Colonic mucosa (tissue), 4 donors: Measurements from ENCODE around the gene CLINT1. TPM values are rescaled to one million over a fixed set of nuclear protein-coding genes. Genes with fewer than 3 reads are reported as not detected.
A peak's percentile ranks its signal among the peaks of the same experiment; 100 is the strongest.

Experiments used
- DNase-seq: peaks from one replicate; pipeline ENCODE4 v3.0.0-alpha.2; 2020
- H3K27ac ChIP-seq: fragments of 200-600 bp; one replicate; pipeline ENCODE4 v1.8.0; 2021
- H3K27me3 ChIP-seq: fragments of 200-600 bp; one replicate; pipeline ENCODE4 v1.8.0; 2021
- H3K36me3 ChIP-seq: fragments of 200-600 bp; one replicate; pipeline ENCODE4 v1.8.0; 2021
- H3K4me1 ChIP-seq: fragments of 200-600 bp; one replicate; pipeline ENCODE4 v1.8.0; 2021; ENCODE audit warnings: mild to moderate bottlenecking
- H3K4me3 ChIP-seq: fragments of 200-600 bp; one replicate; pipeline ENCODE4 v1.8.0; 2021
- H3K9ac ChIP-seq, 2 donors: one replicate each; pipeline ENCODE4 v1.7.0; 2013; ENCODE audit warnings: control low read depth in 2 of 2, low read depth in 2 of 2, low read length in 2 of 2
- H3K9me3 ChIP-seq: fragments of 200-600 bp; one replicate; pipeline ENCODE4 v1.8.0; 2021
- intact Hi-C: fragments of 100-400 bp; cut with DNase I; formaldehyde crosslinking; loops from one replicate; pipeline ENCODE4 v1.14.1; 2022
- total RNA-seq, 2 donors: library from RNA; stranded (reverse); fragmentation: NEBNext Ultra II Directional in 1 of 2; extraction: Animal tissue kit (Norgen Biotek cat#: 25700) in 1 of 2; gene quantifications; one replicate each; pipeline ENCODE4 v1.2.1, GENCODE V29; 2021
- TF ChIP-seq, protein P1 (sequence below): fragments of 200-600 bp; IDR thresholded peaks from one replicate; pipeline ENCODE4 v1.8.0; 2022; ENCODE audit warnings: antibody characterized with exemption, mild to moderate bottlenecking
- donor health status: healthy.
- donor health status: DM: no; HTN: no; CAD: no.
- donor health status: DM: no; HTN: no; CAD: no.

The CLINT1 gene
- 100 to 1,000 TPM; 127 to 183 TPM for total RNA-seq

DNA sequence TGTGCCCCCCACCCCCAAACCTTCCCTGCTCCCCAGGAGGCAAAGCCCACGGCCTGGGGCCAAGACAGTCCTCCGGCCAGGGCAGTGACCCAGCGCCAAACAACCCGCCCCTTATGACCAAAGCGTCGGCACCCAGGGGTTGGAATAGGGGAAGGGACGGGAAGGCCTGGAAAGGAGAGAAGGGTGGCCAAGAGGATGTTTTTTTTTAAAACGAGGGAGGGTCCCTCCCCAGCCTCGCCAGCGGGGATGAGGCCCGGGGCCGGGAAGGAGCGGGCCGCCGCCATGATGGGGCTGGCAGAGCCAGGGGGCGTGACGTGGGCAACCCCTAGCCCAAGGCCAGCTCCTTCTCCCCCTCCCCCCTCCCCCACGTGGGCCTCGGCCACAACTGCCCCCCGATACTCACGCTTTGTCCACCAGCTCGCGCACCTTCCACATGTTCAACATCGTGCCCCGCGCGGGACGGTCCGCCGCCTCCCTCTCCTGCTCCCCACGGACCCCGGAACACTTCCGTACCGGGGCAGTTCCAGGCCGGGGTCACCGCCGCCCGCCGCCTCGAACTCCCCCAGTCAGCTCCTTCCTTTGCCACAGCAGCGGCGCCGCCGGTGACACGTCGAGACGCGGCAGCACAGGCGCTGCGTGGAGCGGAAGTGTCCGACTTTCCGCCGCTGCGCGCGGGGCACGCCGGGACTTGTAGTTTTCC, at the start of gene CLINT1:
TSS of gene CLINT1 (minus strand) at position 619 of the 700 bp plus-strand sequence. CDS start at position 444, 175 bp downstream.
- Histone ChIP-seq H3K27ac (peak within 1 kb of the TSS; percentile 84), H3K9ac (peak within 1 kb of the TSS; percentile 89 to 93), H3K4me3 (peak within 1 kb of the TSS; percentile 82), H3K27me3 (no peaks in the 10 kb centered on the region), H3K4me1 (no peaks in the 10 kb centered on the region), H3K36me3 (no peaks in the 10 kb centered on the region), H3K9me3 (no peaks in the 10 kb centered on the region)
- TF ChIP-seq, protein P1, sequence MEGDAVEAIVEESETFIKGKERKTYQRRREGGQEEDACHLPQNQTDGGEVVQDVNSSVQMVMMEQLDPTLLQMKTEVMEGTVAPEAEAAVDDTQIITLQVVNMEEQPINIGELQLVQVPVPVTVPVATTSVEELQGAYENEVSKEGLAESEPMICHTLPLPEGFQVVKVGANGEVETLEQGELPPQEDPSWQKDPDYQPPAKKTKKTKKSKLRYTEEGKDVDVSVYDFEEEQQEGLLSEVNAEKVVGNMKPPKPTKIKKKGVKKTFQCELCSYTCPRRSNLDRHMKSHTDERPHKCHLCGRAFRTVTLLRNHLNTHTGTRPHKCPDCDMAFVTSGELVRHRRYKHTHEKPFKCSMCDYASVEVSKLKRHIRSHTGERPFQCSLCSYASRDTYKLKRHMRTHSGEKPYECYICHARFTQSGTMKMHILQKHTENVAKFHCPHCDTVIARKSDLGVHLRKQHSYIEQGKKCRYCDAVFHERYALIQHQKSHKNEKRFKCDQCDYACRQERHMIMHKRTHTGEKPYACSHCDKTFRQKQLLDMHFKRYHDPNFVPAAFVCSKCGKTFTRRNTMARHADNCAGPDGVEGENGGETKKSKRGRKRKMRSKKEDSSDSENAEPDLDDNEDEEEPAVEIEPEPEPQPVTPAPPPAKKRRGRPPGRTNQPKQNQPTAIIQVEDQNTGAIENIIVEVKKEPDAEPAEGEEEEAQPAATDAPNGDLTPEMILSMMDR: no peak
- peak; percentile 95 for DNase-seq
- intact Hi-C loops: no loop called here

DNA sequence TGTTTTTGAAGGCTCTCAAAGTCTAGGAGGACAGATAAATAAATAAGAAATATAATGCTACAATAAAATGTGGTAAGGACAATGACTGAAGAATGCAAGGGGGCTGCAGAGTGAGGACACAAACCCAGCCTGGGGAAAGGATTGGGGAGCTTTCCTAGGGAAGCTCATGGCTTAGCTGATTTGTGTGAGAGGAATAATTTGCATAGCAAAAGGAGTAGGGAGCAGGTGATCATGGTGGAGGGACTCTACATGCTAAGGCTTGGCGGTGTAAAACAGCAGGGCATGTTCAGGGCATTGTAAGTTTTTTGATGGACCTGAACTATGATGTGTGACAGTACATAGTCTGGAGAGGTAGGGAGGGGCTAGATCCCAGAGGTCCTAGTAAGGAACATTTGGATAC, 49.5 kb upstream of the CLINT1 start:
- no peak for DNase-seq
- Histone ChIP-seq H3K36me3 (no peaks in the 10 kb centered on the region), H3K27ac (no peak overlapping the region), H3K9me3 (no peaks in the 10 kb centered on the region), H3K4me3 (no peak overlapping the region), H3K9ac (no peak overlapping the region), H3K4me1 (no peaks in the 10 kb centered on the region), H3K27me3 (no peaks in the 10 kb centered on the region)
- intact Hi-C loops: no loop called here
- TF ChIP-seq, protein P1: no peak

DNA sequence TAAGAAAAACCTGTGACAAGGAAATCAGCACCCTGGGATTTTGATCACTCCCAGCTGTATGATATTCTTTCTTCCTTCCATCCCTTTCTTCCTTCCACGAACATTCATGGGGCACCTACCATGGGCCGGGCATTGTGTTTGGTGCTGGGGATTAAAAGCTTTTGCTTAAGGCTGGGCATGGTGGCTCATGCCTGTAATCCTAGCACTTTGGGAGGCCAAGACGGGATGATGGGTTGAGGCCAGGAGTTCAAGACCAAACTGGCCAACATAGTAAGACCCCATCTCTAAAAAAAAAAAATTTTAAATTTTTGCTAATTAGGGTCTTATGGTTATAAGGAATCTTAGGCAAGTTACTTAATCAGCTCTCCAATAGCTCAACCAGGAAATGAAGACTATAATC, 48.5 kb upstream of the CLINT1 start:
- Histone ChIP-seq H3K27me3 (no peaks in the 10 kb centered on the region), H3K27ac (no peak overlapping the region), H3K9me3 (no peaks in the 10 kb centered on the region), H3K9ac (no peak overlapping the region), H3K4me1 (no peaks in the 10 kb centered on the region), H3K36me3 (no peaks in the 10 kb centered on the region), H3K4me3 (no peak overlapping the region)
- no peak for DNase-seq
- intact Hi-C loops: no loop called here
- TF ChIP-seq, protein P1: no peak

DNA sequence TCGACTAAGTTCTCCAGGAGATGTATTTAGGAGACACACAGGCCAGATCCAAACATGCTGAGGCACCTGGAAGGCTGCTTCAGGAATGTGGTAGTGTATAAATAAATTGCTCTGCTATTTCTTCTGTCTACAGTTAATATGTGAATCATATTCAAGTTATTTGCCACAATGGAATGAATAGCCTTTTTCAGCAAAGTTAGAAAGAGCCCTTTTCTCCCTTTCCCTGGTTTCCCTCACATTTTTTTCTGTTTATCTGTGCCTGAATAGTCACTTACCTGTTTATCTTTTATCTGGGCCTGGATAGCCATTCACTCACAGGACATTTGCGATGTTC, 44.1 kb upstream of the CLINT1 start:
- TF ChIP-seq, protein P1: no peak
- H3K27ac ChIP-seq: no peak overlapping the region
- intact Hi-C loops: no loop called here
- H3K4me1 ChIP-seq: no peaks in the 10 kb centered on the region
- H3K4me3 ChIP-seq: no peak overlapping the region
- H3K9ac ChIP-seq: no peak overlapping the region
- no peaks in the 10 kb centered on the region for H3K27me3 ChIP-seq
- DNase-seq: no peak
- H3K9me3 ChIP-seq: no peaks in the 10 kb centered on the region
- no peaks in the 10 kb centered on the region for H3K36me3 ChIP-seq

DNA sequence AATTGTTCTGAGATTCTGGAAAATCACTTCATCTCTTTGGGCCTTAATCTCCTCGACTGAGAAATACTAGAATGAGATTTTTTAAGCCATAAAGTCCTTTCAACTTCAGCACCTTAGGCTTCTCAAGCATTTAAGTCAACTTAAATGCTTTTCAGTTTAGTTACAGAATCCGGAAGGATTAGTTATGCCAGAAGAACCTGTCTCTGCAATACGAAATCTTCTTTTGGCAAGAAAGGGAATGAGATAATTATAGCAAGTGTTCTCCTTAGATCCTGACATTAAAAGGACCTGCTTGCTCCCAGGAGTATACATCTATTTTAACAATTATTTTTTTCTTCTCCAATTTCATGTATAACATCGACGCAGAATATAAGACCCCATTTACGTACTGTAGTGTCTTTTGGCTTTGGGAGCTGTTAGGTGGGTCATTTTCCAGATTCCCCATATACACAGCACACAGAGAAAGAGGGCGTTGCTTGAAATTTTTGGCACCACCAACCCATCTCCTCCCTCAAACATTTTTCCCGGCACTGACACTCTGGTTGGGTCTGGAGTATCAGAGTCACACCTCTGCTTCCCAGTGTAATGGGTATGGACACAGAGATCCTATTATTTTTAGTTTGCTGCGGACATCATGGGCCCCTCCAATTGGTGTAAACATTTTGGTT, 43.6 kb upstream of the CLINT1 start:
- Histone ChIP-seq H3K36me3 (no peaks in the 10 kb centered on the region), H3K9me3 (no peaks in the 10 kb centered on the region), H3K4me1 (no peaks in the 10 kb centered on the region), H3K4me3 (no peak overlapping the region), H3K27me3 (no peaks in the 10 kb centered on the region), H3K9ac (no peak overlapping the region), H3K27ac (peak overlapping the region; percentile 32)
- TF ChIP-seq, protein P1: no peak
- DNase-seq: no peak
- intact Hi-C loops: no loop called here
